SHP77 treated with DMSO at 0.1 percent for 48 hours (cell line): ENCODE results near the gene ZNF76.

Source experiments
- DNase-seq: peaks from one replicate; lab custom pipeline; 2025; lab: John Stamatoyannopoulos, UW

The ZNF76 gene

DNA sequence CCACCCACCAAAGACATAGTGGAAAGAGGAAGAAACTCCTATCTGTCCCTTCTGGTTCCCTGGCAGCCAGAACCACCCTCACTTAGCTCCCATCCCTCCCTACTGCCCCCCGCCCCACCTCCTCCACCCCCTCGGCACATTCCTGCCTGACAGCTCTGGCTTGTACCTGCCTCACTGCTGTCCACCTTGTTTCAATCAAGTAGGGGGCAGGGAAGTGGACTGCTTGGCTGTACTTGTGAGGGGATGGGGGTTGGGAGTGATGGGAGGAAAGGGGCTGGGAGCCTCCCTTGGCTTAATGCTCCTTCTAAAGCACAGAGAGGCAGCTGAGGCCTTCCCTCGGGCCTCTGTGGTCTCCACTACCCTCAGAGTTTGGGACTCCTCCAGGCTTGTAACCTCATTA lies 22.1 kb upstream of the ZNF76 start:
- DNase-seq, result no peak

DNA sequence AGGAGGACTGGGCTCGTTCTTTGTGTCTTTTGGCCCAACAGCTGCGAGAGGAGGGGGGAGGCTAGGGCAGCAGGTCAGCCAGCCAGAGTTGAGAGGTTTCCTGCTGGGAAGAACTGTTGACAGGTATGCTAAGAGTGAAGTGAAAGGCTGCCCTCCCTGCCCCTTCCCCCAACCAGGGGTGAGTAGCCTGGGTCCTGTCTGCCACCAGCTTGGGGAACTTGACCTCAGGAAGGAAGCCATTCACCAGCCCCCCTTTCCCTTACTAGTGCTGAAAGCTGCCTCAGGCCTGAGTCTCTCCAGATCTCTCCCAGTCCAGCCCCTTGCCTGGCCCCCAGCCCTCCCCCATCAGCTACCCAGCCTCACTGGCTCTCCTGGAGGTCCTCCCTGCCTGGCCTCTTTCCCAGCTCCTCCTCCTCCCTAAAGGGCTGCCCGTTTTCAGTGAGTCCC lies 20.7 kb upstream of the ZNF76 start:
- no peak for DNase-seq

DNA sequence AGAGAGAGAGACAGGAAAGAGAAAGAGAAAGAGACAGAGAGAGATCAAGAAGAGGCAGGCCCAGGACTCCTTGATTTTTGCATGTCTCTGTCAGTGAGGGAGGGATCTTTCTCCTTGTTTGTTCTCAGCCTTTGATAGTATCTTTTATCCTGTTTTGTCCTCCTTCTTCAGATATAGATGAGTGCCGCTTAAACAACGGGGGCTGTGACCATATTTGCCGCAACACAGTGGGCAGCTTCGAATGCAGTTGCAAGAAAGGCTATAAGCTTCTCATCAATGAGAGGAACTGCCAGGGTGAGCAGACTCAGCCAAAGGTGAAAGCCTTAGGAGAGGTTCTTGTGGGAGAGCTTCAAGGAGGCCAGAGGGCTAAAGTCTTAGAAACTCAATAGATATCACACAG lies 20.0 kb upstream of the ZNF76 start:
- no peak for DNase-seq

DNA sequence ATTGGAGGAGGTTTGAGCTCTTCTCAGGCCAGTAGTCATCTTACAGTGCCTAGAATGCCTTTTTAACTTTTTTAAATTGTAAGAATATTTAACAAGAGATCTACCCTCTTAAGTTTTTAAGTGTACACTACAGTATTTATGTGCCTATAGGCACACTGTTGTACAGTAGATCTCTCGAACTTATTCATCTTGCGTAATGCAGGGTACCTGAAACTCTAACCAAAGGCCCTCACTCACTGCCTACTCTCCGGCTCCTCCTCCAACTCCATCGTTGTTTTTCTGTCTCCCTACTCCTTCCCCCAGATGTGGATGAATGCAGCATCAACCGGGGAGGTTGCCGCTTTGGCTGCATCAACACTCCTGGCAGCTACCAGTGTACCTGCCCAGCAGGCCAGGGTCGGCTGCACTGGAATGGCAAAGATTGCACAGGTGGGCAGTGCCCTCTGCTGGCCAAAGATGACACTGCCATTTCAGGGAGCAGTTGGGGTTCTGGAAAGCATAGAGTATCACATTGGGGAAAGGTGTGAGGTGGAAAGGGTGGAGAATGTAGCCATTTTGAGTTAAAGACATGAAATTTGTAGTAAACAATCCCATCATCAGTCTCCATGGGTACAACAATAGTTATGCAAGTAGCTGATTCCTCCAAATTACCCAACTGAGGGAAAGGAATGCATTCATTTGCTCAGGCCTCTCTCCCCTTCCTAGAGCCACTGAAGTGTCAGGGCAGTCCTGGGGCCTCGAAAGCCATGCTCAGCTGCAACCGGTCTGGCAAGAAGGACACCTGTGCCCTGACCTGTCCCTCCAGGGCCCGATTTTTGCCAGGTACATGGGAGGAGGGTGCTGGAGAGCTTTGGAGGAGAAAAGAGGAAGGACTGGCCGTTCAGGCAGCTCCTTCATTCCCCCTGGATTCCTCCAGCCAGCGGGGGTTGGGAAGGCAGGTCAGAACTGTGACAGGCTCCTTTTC lies 18.4 kb upstream of the ZNF76 start:
- no peak for DNase-seq

DNA sequence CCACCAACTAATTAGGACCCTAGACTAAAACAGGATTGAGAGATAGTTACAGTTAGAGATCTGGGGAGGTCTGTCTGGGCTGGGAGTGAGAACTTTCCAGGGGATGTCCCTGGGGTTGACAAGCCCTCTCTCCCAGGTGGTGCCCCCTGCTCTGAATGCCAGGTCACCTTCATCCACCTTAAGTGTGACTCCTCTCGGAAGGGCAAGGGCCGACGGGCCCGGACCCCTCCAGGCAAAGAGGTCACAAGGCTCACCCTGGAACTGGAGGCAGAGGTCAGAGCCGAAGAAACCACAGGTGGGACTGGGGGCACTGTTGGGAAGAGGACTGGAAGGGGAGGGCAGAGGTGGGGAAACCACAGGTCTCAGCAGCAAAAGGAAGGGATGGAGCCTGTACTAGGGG lies 17.0 kb upstream of the ZNF76 start:
- no peak for DNase-seq

DNA sequence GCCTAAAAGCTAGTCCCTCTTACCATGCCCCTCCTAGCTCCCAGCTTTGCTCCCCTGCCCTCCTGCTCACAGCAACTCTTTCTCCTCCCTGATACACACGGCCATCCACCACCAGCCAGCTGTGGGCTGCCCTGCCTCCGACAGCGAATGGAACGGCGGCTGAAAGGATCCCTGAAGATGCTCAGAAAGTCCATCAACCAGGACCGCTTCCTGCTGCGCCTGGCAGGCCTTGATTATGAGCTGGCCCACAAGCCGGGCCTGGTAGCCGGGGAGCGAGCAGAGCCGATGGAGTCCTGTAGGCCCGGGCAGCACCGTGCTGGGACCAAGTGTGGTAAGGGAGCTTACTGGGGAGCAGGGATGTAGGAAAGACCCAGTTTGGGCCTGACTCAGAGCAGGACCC lies 16.6 kb upstream of the ZNF76 start:
- DNase-seq, result no peak

DNA sequence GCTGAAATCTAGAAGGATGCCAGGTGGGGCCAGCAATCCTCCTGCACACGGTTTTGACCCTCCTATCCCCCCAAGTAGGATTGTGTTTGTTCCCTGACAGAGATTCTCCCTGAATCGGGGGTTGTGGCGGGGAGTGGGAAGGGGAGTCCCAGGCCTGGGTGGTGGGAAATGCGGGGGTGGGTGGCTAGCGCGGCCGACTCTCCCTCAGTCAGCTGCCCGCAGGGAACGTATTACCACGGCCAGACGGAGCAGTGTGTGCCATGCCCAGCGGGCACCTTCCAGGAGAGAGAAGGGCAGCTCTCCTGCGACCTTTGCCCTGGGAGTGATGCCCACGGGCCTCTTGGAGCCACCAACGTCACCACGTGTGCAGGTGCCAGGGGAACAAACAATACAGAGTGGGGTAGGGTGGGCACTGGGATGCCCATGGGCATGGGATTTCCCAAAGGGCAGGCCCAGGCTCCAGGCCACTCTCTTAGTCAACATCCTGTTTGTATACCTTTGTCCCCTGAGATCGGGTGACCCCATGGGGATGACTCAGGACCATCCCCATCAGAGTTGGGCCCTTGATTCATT lies 16.1 kb upstream of the ZNF76 start:
- no peak for DNase-seq

DNA sequence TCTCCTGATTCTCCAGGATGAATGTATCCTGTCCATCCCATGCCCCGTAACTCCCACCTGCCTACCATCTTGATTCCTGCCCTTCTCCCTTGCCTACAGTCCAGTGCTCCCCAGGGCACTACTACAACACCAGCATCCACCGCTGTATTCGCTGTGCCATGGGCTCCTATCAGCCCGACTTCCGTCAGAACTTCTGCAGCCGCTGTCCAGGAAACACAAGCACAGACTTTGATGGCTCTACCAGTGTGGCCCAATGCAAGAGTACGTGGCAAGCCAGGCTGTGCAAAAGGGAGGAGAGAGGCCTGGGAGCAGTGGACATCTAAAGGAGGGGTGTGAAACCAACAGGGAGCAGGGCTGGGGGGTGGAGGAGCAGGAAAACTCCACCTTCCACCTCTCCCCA lies 15.0 kb upstream of the ZNF76 start:
- DNase-seq, result no peak

DNA sequence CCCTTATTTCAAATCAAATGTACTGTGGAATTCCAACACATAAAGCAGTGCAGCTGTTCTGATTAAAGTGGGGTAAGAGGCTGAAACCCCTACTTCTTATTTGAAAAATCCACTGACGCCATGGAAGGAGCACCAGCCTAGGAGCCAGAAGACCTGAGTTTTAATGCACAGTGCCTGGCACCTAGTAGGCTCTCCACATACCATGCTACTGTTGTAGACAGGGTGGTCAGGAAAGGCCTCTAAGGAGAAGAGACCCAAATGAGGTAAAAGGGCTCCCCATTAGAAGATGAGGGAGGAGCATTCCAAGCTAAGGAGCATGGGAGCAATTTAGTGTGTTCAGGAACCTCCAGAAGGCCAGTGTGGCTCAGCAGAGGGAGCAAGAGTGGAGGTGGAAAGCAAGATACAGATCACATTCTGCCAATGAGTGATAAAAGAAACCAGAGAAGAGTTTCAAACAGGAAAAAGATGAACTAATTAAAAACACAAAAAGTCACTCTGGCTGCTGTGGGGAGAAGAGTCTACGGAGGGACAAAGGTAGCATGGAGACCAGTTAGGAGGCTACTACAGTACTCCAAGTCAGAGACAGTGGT lies 11.8 kb upstream of the ZNF76 start:
- DNase-seq, result no peak

DNA sequence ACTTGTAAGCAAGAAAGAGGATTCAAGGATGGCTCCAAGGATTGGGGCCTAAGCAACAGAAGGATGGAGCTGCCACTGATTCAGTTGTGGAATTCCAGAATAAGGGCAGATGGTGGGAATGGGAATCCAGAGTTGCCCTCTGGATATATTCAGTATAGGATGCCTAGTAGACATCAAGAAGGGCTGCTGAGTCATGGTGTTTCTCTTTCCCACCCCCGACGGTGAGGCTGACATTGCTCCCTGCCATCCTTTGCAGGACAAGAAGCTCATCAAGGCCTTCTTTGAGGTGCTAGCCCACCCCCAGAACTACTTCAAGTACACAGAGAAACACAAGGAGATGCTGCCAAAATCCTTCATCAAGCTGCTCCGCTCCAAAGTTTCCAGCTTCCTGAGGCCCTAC lies 11.2 kb upstream of the ZNF76 start:
- DNase-seq, result no peak

DNA sequence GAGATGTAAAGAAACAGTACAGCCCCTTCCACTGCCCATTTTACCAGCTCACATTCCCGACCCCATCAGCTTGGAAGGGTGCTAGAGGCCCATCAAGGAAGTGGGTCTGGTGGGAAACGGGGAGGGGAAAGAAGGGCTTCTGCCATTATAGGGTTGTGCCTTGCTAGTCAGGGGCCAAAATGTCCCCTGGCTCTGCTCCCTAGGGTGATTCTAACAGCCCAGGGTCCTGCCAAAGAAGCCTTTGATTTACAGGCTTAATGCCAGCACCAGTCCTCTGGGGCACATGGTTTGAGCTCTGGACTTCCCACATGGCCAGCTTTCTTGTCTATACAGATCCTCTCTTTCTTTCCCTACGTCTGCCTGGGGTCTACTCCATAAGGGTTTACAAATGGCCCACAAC lies 10.6 kb upstream of the ZNF76 start:
- no peak for DNase-seq

DNA sequence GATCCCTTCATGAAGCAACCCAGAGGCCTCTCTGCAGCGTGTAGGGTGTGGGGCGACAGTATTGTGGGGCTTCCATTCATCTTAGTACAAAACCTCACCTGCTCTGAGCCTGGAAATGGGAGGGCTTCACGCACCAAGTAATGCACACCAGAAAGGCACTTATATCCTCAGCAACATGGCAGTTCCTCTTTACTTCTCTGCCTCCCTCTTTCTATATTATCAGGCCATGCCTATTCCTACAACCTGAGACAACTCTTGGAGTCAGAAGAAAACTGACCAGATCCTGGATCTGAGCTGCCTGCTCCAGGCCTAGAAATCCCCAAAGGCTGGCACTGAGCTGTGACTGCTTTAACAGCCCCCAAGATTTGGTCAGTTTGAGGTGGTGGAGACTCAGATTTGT lies 7.6 kb upstream of the ZNF76 start:
- DNase-seq, result no peak

DNA sequence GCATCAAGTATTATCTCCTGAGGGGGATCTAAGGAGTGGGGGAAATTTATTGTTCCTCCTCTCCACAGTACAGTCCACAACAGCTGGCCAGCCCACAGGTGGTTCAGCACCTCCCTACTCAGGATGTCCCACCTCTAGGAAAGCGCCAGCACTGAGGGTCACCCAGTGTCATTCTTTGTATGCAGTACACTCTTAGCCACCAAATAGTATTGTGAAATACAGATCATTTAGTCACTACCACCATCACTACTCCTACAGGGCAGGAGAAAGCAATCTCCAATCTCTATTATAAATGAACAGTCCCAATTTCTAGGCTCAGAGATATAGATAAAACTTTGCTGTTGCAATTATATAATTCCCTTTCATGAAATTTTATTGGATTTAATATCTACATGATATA lies 6.3 kb upstream of the ZNF76 start:
- DNase-seq, result no peak

DNA sequence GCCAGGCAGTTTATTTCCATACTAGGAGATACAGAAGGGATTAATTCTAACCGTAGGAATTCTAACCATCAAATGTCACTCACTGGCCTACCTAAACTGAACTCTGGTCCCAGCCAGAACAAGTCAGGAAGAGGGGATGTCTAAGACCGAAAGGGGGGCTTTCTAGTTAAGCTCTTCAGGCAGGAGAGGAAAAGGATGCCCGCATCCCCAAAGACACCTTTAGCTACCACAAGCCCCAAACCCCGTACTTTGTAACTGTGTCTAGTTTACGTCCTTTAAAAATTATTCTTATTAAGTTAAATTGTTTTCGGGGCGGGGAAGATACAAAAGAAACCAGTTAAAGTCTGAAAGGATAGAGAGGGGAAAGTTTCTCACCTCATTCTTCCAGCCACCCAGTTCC lies 1.2 kb upstream of the ZNF76 start:
- no peak for DNase-seq

DNA sequence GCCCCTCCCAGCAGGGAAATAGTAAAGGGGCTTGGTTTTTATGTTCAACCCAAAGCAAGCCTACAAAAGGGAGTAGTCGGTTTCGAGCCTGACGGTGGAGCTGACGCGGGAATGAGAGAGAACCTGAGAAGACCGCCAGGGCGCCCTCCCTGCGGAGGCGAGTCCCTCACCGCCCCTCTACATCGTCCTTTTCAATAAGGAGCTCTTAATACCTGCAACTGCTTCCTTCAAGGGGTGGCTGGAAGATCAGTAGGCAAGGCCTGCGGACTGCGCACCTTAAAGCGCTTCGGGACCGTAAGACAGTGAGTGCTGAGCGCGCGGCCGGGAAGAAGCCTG lies 709 bp upstream of the ZNF76 start:
- no peak for DNase-seq

DNA sequence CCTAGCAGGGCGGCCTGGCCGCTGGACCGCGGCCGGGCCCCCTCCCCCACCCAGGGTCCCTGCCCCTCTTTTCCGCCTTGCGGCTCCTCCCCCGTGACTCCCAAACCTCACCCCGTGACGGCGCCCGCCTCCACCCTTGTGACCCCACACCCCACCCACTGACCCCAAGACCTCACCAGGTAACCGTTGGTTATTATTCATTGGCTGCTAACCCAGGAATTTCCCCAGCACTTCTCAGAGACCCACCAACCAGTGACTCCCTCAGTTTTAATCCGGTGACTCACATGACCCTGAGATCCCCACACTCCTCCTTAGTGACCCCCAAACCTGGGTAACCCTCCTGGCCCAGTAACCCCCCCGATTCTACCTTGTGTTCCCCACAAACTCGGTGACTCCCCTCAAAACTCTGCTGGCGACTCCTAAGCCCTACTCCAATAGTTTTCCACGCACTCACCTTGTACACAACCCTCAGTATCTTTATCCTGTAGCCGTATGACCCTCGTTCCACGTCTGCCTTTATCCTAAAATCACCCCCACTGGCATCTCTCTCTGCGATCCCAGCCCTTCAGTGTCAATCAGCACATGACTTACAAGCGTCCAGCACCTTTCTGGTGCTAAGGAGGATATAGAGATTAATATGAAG lies 534 bp downstream of the ZNF76 start:
- DNase-seq, result no peak

DNA sequence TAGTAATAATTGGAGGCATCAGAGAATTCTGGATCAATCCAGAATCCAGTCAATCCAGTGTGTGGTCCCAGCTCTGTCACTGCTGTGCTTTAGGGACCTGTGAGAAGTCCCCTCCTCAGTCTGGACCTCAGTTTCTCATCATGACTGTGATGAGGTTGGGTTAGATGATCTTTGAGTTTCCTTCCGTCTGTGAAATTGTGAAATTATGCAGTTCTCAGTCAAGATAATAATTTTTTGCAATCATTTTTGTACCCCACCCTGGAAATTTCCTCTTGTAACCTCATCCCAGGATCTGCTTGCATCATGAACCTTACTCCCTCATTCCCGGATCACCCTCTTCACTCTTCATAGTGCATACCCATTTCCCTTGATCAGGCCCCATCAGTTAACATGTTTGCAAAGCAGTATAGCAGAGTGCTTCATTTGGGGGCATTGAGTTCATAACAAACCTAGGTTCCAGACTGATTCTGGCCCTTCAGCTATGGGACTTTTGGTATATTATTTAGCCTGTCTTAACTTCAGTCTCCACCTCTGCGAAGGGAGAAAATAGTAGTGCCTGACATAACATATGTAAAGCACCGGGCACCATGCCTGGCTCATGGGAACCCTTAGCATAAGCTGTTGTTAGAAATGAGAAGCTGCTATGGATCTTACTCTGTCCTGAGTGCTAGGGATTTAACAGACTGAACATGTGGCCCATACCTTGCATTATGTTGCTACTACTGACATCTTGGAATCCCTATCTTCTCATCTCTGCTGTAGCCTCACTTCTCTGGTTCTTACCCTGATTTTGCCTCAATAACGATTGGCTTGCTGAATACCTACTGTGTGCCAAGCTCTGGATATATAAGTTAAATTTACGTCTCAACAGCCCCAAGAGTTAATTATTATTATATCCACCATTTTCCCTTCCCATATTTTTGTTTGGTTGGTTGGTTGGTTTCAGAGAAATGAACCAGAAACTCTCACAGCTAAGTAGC lies 1.3 kb downstream of the ZNF76 start:
- no peak for DNase-seq

DNA sequence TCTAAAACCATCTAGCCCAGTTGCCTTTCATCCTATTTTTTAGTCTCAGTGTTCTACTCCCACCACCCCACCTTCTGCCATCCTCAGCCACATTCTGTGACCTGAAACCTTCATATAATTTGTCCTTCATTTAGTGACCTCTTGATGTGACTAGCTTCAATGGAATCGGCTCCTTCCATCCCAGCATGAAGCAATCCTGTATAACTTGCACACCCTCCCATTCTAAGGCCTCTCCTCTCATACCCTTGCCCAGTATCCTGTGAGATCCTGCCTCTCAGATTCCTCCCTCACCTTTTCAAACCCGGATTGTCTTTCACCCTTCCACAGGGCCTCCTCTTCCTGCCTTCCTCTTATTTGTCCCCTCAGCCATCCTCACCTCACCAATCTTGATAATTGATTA lies 3.1 kb downstream of the ZNF76 start:
- DNase-seq, result no peak

DNA sequence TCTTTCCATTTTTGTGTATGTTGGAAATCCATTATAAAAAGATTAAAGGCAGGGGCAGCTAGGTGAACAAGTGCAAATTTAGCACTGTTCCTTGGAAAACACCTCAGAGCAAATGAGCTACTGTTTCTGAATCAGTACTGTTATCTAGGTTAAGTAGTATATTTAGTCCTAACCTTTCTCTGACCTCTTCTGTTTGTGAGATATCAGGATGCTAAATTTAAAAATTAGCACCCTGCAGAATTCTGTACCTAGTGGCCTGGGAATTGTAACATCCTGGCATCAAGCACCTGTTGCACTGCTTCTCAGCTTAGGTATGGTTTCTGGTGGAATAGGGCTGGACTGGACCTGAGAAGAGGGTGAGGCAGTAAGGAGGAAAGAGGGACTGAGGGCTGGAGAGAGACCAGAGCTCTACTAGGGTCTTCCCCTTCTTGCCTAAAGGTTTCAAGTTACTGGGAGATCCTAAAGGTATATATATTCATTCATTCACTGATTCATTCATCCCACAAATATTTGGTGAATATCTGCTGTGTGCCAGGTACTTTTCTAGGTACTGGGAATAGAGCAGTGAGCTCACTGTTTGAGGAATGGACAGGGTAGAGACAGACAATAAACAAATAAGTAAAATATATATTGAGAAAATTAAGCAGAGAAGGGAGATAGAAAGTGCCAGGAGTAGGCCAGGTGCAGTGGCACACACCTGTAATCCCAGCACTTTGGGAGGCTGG lies 5.2 kb downstream of the ZNF76 start:
- DNase-seq, result no peak

DNA sequence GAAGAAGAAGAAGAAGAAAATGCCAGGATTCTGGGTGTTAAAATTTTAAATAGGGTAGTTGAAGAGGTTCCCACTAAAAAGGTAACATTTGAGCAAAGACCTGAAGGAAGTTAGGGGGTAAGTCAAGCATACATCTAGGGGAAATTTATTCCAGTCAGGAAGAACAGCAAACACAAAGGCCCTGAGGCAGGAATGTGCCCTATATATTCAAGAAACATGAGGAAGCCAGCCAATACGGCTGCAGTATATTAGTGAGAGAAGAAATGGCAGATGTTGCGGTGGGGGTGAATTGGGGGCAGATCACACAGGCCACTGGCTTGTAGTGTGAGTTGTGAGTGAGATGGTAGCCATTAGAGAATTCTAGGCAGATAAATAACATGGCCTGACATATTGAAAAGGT lies 6.0 kb downstream of the ZNF76 start:
- DNase-seq, result no peak

DNA sequence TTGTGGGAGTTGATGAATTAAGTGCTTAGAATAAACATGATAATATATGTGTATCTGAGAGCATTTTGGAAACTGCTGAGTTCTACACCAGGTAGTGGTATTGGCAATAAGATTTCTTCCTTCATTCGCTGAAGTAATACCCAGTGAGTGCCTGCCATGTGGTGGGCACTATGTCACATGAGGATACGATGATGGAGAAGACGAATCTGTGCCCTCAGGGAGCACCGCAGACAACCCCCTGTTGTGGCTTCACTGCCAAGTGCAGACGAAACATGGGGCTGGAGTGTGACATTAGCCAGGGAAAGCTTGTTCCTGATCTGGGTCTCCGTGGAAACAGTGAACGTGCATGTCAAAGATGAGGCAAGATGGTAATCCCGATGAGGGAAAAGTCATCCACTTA lies 7.9 kb downstream of the ZNF76 start:
- no peak for DNase-seq
